Sigmoid colon (tissue), 4 donors: Measurements from ENCODE around the gene CABLES2.

ENCODE experiments used
- EP300 ChIP-seq, 4 donors: sonication (generic); formaldehyde crosslinking; IDR thresholded peaks; one replicate each; pipeline ENCODE4 v1.6.1; 2017; ENCODE audit warnings: antibody characterized with exemption in 4 of 4
- POLR2A ChIP-seq, 2 donors: fragments of 450-650 bp; IDR thresholded peaks; one replicate each; pipeline ENCODE4 v1.6.1; 2016; ENCODE audit warnings: antibody characterized with exemption in 2 of 2, mild to moderate bottlenecking in 2 of 2, moderate library complexity in 2 of 2
- TF ChIP-seq, protein P1 (sequence below), 4 experiments: fragments of 450-650 bp in 3 of 4; fragments of 200-600 bp in 1 of 4; IDR thresholded peaks; one replicate each; pipeline ENCODE4 v1.5.1; 2016 to 2019; ENCODE audit warnings: antibody characterized with exemption in 4 of 4, mild to moderate bottlenecking in 3 of 4, moderate library complexity in 2 of 4

DNA sequence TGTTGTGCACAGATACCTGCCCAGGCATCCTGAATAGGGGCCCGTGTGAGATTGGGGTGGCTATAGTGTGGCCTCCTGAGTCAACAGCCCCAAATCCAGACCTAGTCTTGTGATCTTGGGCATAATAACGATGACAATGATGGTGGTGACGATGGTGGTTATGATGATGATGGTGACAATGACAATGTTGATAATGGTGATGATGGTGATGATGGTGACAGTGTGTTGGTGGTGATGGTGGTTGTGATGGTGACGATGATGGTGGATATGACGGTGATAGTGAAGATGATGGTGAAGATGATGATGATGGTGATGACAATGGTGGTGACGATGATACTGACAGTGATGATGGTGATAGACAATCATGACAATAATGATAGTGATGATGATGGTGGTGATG lies 25.2 kb downstream of the CABLES2 start:
- TF ChIP-seq, protein P1, sequence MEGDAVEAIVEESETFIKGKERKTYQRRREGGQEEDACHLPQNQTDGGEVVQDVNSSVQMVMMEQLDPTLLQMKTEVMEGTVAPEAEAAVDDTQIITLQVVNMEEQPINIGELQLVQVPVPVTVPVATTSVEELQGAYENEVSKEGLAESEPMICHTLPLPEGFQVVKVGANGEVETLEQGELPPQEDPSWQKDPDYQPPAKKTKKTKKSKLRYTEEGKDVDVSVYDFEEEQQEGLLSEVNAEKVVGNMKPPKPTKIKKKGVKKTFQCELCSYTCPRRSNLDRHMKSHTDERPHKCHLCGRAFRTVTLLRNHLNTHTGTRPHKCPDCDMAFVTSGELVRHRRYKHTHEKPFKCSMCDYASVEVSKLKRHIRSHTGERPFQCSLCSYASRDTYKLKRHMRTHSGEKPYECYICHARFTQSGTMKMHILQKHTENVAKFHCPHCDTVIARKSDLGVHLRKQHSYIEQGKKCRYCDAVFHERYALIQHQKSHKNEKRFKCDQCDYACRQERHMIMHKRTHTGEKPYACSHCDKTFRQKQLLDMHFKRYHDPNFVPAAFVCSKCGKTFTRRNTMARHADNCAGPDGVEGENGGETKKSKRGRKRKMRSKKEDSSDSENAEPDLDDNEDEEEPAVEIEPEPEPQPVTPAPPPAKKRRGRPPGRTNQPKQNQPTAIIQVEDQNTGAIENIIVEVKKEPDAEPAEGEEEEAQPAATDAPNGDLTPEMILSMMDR (IDR thresholded peaks at IDR 0.05) = no peak
- no peak for TF ChIP-seq POLR2A (IDR thresholded peaks at IDR 0.05)
- TF ChIP-seq EP300 (IDR thresholded peaks at IDR 0.05) = no peak
